ENCODE measurements around the gene ATXN10.

DNA sequence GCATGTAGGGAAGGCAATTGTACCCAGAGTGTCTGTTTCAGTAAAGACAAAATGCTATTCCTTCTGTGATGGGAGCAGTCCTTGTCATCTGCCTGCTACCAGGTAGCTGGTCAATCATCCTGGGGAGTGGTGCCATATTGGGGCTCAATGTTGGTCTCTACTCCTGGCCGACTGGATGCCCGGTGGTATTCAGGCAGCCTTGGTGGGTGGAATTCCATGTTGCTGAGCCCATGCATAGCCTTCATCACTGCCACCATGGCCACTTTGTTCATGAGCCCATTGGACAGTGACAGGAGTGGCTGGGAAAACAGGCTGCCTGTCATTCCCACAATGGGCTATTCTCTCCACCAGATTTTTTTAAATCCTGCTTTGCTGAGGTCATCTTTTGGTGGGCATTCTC, 184.3 kb downstream of the ATXN10 start:
- TF ChIP-seq CEBPB (IDR thresholded peaks at IDR 0.05; ENCODE audit: low read depth) (no peak), POLR2A (IDR thresholded peaks at IDR 0.05; ENCODE audit: borderline replicate concordance, extremely low read depth, insufficient read depth, insufficient read length) (no peak)
